ENCODE results near the gene RTN4IP1. TPM values are rescaled to one million over a fixed set of nuclear protein-coding genes. Genes with fewer than 3 reads are reported as not detected.
A peak's percentile ranks its signal among the peaks of the same experiment; 100 is the strongest.

RTN4IP1 gene
- total and polyA plus RNA-seq, 8 donors, result 4.6 to 8.7 (median 6.9) TPM

DNA sequence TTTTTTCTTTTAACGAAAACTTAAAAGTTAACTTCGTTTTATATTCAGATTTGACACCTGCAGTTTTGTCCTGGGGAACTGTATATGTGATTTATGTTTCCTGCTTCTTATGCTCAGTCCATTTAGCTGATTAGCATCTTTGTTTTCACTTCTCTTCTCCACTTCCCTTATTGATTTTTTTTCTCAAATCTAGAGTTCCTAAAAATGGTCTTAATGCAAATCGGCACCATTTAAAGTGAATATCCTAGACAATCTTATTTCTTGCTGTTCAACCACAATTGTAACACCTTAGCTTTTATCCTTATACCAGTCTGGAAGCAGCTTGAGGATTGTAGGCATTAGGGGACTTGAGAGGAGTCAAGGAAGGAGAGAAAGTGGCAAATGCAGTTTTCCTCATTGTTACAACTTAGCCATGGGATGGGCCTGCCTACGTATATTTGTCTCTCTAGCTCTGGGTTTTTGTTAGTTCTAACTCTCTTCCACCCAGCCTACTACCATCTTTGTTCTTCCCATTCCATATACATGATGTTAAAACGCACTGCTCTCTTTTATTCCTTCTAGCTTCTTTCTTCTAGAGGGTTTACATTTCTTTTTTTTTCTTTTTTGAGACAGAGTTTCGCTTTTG is 8.5 kb upstream of the RTN4IP1 start:
- ATAC-seq, result no peak
- no peak for DNase-seq
- TF ChIP-seq, protein P1, sequence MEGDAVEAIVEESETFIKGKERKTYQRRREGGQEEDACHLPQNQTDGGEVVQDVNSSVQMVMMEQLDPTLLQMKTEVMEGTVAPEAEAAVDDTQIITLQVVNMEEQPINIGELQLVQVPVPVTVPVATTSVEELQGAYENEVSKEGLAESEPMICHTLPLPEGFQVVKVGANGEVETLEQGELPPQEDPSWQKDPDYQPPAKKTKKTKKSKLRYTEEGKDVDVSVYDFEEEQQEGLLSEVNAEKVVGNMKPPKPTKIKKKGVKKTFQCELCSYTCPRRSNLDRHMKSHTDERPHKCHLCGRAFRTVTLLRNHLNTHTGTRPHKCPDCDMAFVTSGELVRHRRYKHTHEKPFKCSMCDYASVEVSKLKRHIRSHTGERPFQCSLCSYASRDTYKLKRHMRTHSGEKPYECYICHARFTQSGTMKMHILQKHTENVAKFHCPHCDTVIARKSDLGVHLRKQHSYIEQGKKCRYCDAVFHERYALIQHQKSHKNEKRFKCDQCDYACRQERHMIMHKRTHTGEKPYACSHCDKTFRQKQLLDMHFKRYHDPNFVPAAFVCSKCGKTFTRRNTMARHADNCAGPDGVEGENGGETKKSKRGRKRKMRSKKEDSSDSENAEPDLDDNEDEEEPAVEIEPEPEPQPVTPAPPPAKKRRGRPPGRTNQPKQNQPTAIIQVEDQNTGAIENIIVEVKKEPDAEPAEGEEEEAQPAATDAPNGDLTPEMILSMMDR (IDR thresholded peaks at IDR 0.05), result no peak
- Histone ChIP-seq H3K4me3 (no peak overlapping the region), H3K9me3 (no peaks in the 10 kb centered on the region), H3K36me3 (peaks cover 0 to 19% of the 10 kb centered on the region in 2 donors), H3K27me3 (no peaks in the 10 kb centered on the region), H3K27ac (no peak overlapping the region), H3K4me1 (peaks cover 0 to 10% of the 10 kb centered on the region in 2 donors)
- intact Hi-C loops (cut with DNase I), result no loop called here

- peaks cover 0 to 10% of the 10 kb centered on the region in 2 donors for H3K4me1 ChIP-seq
- ATAC-seq (peak; percentile 24), DNase-seq (no peak)
- no peak overlapping the region for H3K4me3 ChIP-seq
- H3K27me3 ChIP-seq, result no peaks in the 10 kb centered on the region
- H3K36me3 ChIP-seq, result peaks cover 0 to 13% of the 10 kb centered on the region in 2 donors
- H3K9me3 ChIP-seq, result no peaks in the 10 kb centered on the region
- H3K27ac ChIP-seq, result no peak overlapping the region
- TF ChIP-seq, protein P1 (IDR thresholded peaks at IDR 0.05), result no peak
- intact Hi-C loops (cut with DNase I), result no loop called here
Observed at GRCh38 chr6:106637051-106637716, 7.9 kb upstream of the RTN4IP1 start.

DNA sequence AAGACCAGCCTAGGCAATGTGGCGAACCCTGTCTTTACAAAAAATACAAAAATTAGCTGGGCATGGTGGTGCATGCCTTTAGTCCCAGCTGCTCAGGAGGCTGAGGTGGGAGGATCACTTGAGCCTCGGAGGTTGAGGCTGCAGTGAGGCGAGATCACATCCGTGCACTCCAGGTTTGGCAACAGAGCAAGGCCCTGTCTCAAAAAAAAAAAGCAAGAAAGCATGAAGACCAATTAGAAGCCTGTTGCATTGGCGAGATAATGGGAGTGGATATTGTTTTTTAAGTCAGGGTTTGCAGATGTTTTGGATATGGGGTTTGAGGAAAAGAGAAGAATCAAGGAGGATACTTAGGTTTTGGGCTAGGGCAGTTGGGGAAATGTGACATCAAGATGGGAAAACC is 5.3 kb upstream of the RTN4IP1 start:
- H3K4me1 ChIP-seq, result peaks cover 0 to 19% of the 10 kb centered on the region in 2 donors
- H3K9me3 ChIP-seq, result no peaks in the 10 kb centered on the region
- intact Hi-C loops (cut with DNase I), result no loop called here
- H3K27ac ChIP-seq, result no peak overlapping the region
- H3K4me3 ChIP-seq, result no peak overlapping the region
- ATAC-seq (no peak), DNase-seq (no peak)
- TF ChIP-seq, protein P1 (IDR thresholded peaks at IDR 0.05), result no peak
- H3K36me3 ChIP-seq, result no peaks in the 10 kb centered on the region
- no peaks in the 10 kb centered on the region for H3K27me3 ChIP-seq

DNA sequence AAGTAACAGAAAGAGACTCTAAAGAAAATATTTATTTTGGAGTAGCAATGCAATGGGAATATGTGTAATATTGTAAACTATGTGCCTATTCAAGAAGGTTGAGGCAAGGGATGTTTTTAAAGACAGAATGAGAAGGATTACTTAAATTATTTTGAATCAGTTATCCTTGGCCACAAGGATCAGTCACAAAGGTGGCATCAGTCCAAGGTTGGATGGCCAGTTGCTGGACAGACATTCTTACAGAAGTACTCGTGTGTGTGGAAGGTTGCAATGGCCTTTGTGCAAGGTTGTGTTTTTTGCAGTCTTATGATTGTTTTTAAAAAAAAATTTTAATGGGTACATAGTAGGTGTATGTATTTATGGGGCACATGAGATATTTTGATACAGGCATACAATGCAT is 2.0 kb upstream of the RTN4IP1 start:
- H3K4me3 ChIP-seq, result no peak overlapping the region
- DNase-seq (no peak), ATAC-seq (no peak)
- no peak overlapping the region for H3K27ac ChIP-seq
- H3K27me3 ChIP-seq, result no peaks in the 10 kb centered on the region
- TF ChIP-seq, protein P1 (IDR thresholded peaks at IDR 0.05), result no peak
- H3K36me3 ChIP-seq, result no peaks in the 10 kb centered on the region
- H3K9me3 ChIP-seq, result no peaks in the 10 kb centered on the region
- intact Hi-C loops (cut with DNase I), result no loop called here
- peaks cover 0 to 23% of the 10 kb centered on the region in 2 donors for H3K4me1 ChIP-seq

GRCh38 chr6:106630366-106630765 is 1.1 kb upstream of the RTN4IP1 start:
- DNase-seq (no peak), ATAC-seq (no peak)
- intact Hi-C loops (cut with DNase I), result no loop called here
- TF ChIP-seq, protein P1 (IDR thresholded peaks at IDR 0.05), result no peak
- Histone ChIP-seq H3K36me3 (no peaks in the 10 kb centered on the region), H3K27me3 (no peaks in the 10 kb centered on the region), H3K27ac (no peak overlapping the region), H3K4me3 (peak overlapping the region; percentile 64 to 76), H3K9me3 (no peaks in the 10 kb centered on the region), H3K4me1 (peaks cover 0 to 23% of the 10 kb centered on the region in 2 donors)
